IMR-90 (cell line): ENCODE results near the gene ZGLP1. TPM values are rescaled to one million over a fixed set of nuclear protein-coding genes. Genes with fewer than 3 reads are reported as not detected.
A peak's percentile ranks its signal among the peaks of the same experiment; 100 is the strongest.

Experiments used
- ATAC-seq: fragments of 200-7000 bp; cut with Tn5 transposase; 2 replicates; pipeline ENCODE4 v1.9.1; 2020; ENCODE audit warnings: low read depth, mild to moderate bottlenecking, moderate library complexity
- BruUV-seq: library from RNA; stranded (reverse); fragments of 400-500 nt; replicated peaks from 2 replicates; lab custom pipeline; 2021; lab: Mats Ljungman, UMichigan
- CTCF ChIA-PET: fragments of 300-600 bp; formaldehyde crosslinking; extraction: SDS; loops from one replicate; lab custom pipeline; 2021; ENCODE audit warnings: antibody characterized with exemption; lab: Yijun Ruan, JAX
- POLR2A ChIA-PET: fragments of 300-600 bp; sonication (Branson Sonifier 250); formaldehyde crosslinking; loops from one replicate; lab custom pipeline; 2022; ENCODE audit warnings: antibody characterized with exemption; ENCODE audit not compliant: unreplicated experiment; lab: Charles Lee
- DNase-seq: peaks from one replicate; pipeline ENCODE4 v3.0.0; 2013
- H2AFZ ChIP-seq: replicated peaks from 2 replicates; pipeline ENCODE3; 2013; ENCODE audit warnings: low read length, mild to moderate bottlenecking; ENCODE audit not compliant: poor library complexity
- H2AK5ac ChIP-seq: 2 replicates; pipeline ENCODE4 v1.6.1; 2013; ENCODE audit warnings: low read depth, low read length, inconsistent platforms
- H2AK9ac ChIP-seq: replicated peaks from 2 replicates; pipeline ENCODE3; 2013; ENCODE audit warnings: mild to moderate bottlenecking, low read depth, low read length, moderate library complexity; ENCODE audit not compliant: poor library complexity
- H2BK120ac ChIP-seq: 2 replicates; pipeline ENCODE4 v1.6.1; 2013; ENCODE audit warnings: low read depth, low read length, inconsistent platforms
- H2BK15ac ChIP-seq: 3 replicates; pipeline ENCODE4 v1.6.1; 2013; ENCODE audit warnings: low read depth, low read length, inconsistent platforms
- H2BK20ac ChIP-seq: 2 replicates; pipeline ENCODE4 v1.6.1; 2013; ENCODE audit warnings: low read depth, mild to moderate bottlenecking, inconsistent platforms, low read length, moderate library complexity
- H2BK5ac ChIP-seq: 2 replicates; pipeline ENCODE4 v1.6.1; 2013; ENCODE audit warnings: mild to moderate bottlenecking, low read depth, low read length, inconsistent platforms; ENCODE audit not compliant: poor library complexity, severe bottlenecking
- H3K14ac ChIP-seq: replicated peaks from 2 replicates; pipeline ENCODE4 v1.6.1; 2013; ENCODE audit warnings: low read depth, low read length, inconsistent platforms
- H3K18ac ChIP-seq: 2 replicates; pipeline ENCODE4 v1.6.1; 2013; ENCODE audit warnings: low read depth, low read length, control low read depth
- H3K23ac ChIP-seq: 2 replicates; pipeline ENCODE4 v1.6.1; 2013; ENCODE audit warnings: low read depth, low read length, inconsistent platforms
- H3K27ac ChIP-seq: 2 replicates; pipeline ENCODE4 v1.5.1; 2013; ENCODE audit warnings: mild to moderate bottlenecking, control low read depth, low read length; ENCODE audit not compliant: insufficient read depth
- H3K27me3 ChIP-seq: 2 replicates; pipeline ENCODE4 v1.6.1; 2013; ENCODE audit warnings: low read length; ENCODE audit not compliant: control insufficient read depth, insufficient read depth
- H3K36me3 ChIP-seq: 2 replicates; pipeline ENCODE4 v1.6.1; 2013; ENCODE audit warnings: low read length, mixed read lengths; ENCODE audit not compliant: control insufficient read depth, insufficient read depth
- H3K4ac ChIP-seq: 2 replicates; pipeline ENCODE4 v1.6.1; 2013; ENCODE audit warnings: low read depth, low read length, inconsistent platforms
- H3K4me1 ChIP-seq: 2 replicates; pipeline ENCODE4 v1.6.1; 2013; ENCODE audit warnings: low read length, mixed read lengths; ENCODE audit not compliant: control insufficient read depth, insufficient read depth
- H3K4me2 ChIP-seq: 2 replicates; pipeline ENCODE4 v1.6.1; 2013; ENCODE audit warnings: low read depth, mild to moderate bottlenecking, control low read depth, low read length, moderate library complexity
- H3K4me3 ChIP-seq: 2 replicates; pipeline ENCODE4 v1.5.1; 2013; ENCODE audit warnings: low read depth, mild to moderate bottlenecking, control low read depth, low read length, moderate library complexity; ENCODE audit not compliant: insufficient read depth
- H3K56ac ChIP-seq: 2 replicates; pipeline ENCODE4 v1.6.1; 2013; ENCODE audit warnings: low read length, inconsistent platforms; ENCODE audit not compliant: insufficient read depth; ENCODE audit errors: extremely low read depth
- H3K79me1 ChIP-seq, 2 experiments: 2 replicates each; pipeline ENCODE4 v1.6.1; 2013; ENCODE audit warnings: low read length in 2 of 2, inconsistent platforms in 1 of 2, low read depth in 1 of 2
- H3K9ac ChIP-seq: 2 replicates; pipeline ENCODE4 v1.6.1; 2013; ENCODE audit warnings: low read depth, low read length, control low read depth
- H3K9me1 ChIP-seq: 2 replicates; pipeline ENCODE4 v1.6.1; 2013; ENCODE audit warnings: low read length, inconsistent platforms; ENCODE audit not compliant: insufficient read depth
- H3K9me3 ChIP-seq: 2 replicates; pipeline ENCODE4 v1.6.1; 2013; ENCODE audit warnings: low read length; ENCODE audit not compliant: control insufficient read depth, insufficient read depth
- H4K20me1 ChIP-seq: 2 replicates; pipeline ENCODE4 v1.6.1; 2013; ENCODE audit warnings: low read length, inconsistent platforms; ENCODE audit not compliant: insufficient read depth
- H4K5ac ChIP-seq: 2 replicates; pipeline ENCODE4 v1.6.1; 2013; ENCODE audit warnings: mild to moderate bottlenecking, low read depth, low read length, control low read depth
- H4K8ac ChIP-seq, 2 experiments: 2 replicates each; pipeline ENCODE4 v1.6.1; 2013; ENCODE audit warnings: low read depth in 2 of 2, low read length in 2 of 2, control low read depth in 1 of 2, inconsistent platforms in 1 of 2
- H4K91ac ChIP-seq: 2 replicates; pipeline ENCODE4 v1.6.1; 2013; ENCODE audit warnings: low read depth, low read length, inconsistent platforms; ENCODE audit not compliant: insufficient read depth
- MAZ ChIP-seq: IDR thresholded peaks from 2 replicates; pipeline ENCODE4 v1.6.1; 2012; ENCODE audit warnings: low read depth, mild to moderate bottlenecking, low read length, improper control_type of control experiment, moderate library complexity, borderline replicate concordance
- MXI1 ChIP-seq: IDR thresholded peaks from 2 replicates; pipeline ENCODE4 v1.6.1; 2012; ENCODE audit warnings: low read depth, mild to moderate bottlenecking, low read length, moderate library complexity, borderline replicate concordance
- RFX5 ChIP-seq: IDR thresholded peaks from 2 replicates; pipeline ENCODE4 v1.8.0; 2012; ENCODE audit warnings: low read depth, mild to moderate bottlenecking, low read length, moderate library complexity
- WGBS, 2 experiments: methylation state at CpG; one replicate each; pipeline versions ENCODE4 v1.1.5 to v1.1.7; 2013; ENCODE audit warnings: missing lambda C conversion rate in 2 of 2; ENCODE audit not compliant: insufficient read length in 1 of 2; ENCODE audit errors: extremely low coverage in 2 of 2; 5-methylcytosine and 5-hydroxymethylcytosine counted together
- dilution Hi-C: fragments of 300-500 bp; cut with HindIII; formaldehyde crosslinking; loops from one replicate; pipeline ENCODE4 v1.14.3; 2018; ENCODE audit warnings: low sequenced_read_pairs; ENCODE audit not compliant: unreplicated experiment
- in situ Hi-C: fragments of 300-500 bp; cut with MboI; formaldehyde crosslinking; loops from 3 replicates; pipeline ENCODE4 v1.14.3; 2019; ENCODE audit warnings: low sequenced_read_pairs, inconsistent platforms, mixed read lengths
- intact Hi-C: fragments of 100-400 bp; cut with micrococcal nuclease; formaldehyde crosslinking; loops from 2 replicates; pipeline ENCODE4 v1.10.0; 2022
- polyA plus RNA-seq, 3 experiments: library from polyadenylated mRNA; depleted of rRNA; stranded (reverse); fragments of >200 nt; gene quantifications; 2 replicates each; pipeline ENCODE4 v1.2.3, GENCODE V29; 2012; ENCODE audit warnings: low replicate concordance in 1 of 3
- total RNA-seq: library from RNA; depleted of rRNA; stranded (reverse); fragments of >200 nt; gene quantifications from 2 replicates; pipeline ENCODE4 v1.2.3, GENCODE V29; 2012

The ZGLP1 gene
- total and polyA plus RNA-seq, 2 of the 4 experiments (the other 2 are of a cell fraction) = 0.54 to 3.1 TPM

- Histone ChIP-seq H3K27me3 (no peaks in the 10 kb centered on the region; the same call in 1 of the 2 replicates), H2BK20ac (peak within 1 kb of the TSS; percentile 45; the same call in 1 of the 2 replicates), H3K18ac (peak within 1 kb of the TSS; percentile 47), H4K8ac (peak within 1 kb of the TSS; percentile 0 to 79; a peak in 3 of 4 replicates), H3K9me1 (peaks cover 12% of the 10 kb centered on the region), H3K4ac (peak within 1 kb of the TSS; percentile 30), H4K20me1 (no peaks in the 10 kb centered on the region), H3K9ac (0 out of 2 replicates have a peak within 1 kb of the TSS, but pooled peaks have one; percentile 9), H3K14ac (peak within 1 kb of the TSS; percentile 29), H3K23ac (no peak within 1 kb of the TSS), H2AK9ac (peak within 1 kb of the TSS; percentile 25), H2BK15ac (no peak within 1 kb of the TSS; the same call in 2 of the 3 replicates), H2BK5ac (peak within 1 kb of the TSS; percentile 21), H3K4me3 (no peak within 1 kb of the TSS), H3K4me1 (peaks cover 24% of the 10 kb centered on the region), H3K56ac (no peak within 1 kb of the TSS), H2AFZ (peak within 1 kb of the TSS; percentile 81), H4K91ac (peak within 1 kb of the TSS; percentile 63; the same call in 1 of the 2 replicates), H4K5ac (peak within 1 kb of the TSS; percentile 54; the same call in 1 of the 2 replicates), H3K4me2 (peak within 1 kb of the TSS; percentile 13), H3K36me3 (peaks cover 2% of the 10 kb centered on the region; the same call in 1 of the 2 replicates), H2AK5ac (peak within 1 kb of the TSS; percentile 20; the same call in 1 of the 2 replicates), H2BK120ac (peak within 1 kb of the TSS; percentile 10; the same call in 1 of the 2 replicates), H3K27ac (peak within 1 kb of the TSS; percentile 51; the same call in 1 of the 2 replicates), H3K79me1 (no peaks in the 10 kb centered on the region), H3K9me3 (no peaks in the 10 kb centered on the region)
- in situ Hi-C loops (no loop called here), intact Hi-C loops (no loop called here), dilution Hi-C loops (no loop called here)
- ChIA-PET POLR2A (interaction anchor here (0.6 kb wide), 1 partner anchor 48 kb away, joined by 3 read pairs; no protein-coding TSS in a partner anchor), CTCF (interaction anchor here (2.1 kb wide), 1 partner anchor 102 kb away, joined by 5 read pairs; no protein-coding TSS in a partner anchor)
- 26% methylated on average over 30 of the region's 59 CpGs; no CpG with 5 or more reads in 1 of the 2 experiments for WGBS, 2 experiments
- TF ChIP-seq RFX5 (no peak), MAZ (peak; percentile 65; the same call in 1 of the 2 replicates), MXI1 (no peak)
- no peak; the same call in 1 of the 2 replicates for ATAC-seq
- DNase-seq = peak; percentile 29
- BruUV-seq = no TSS peak
These were observed 22.5 kb downstream of the ZGLP1 start, which contains the start of gene ICAM4 for GRCh38 chr19:10286803-10287737. ICAM4 (plus strand) TSS chr19:10286955; CDS start chr19:10287013, 58 bp downstream.
